ENCODE measurements around the gene ARMC5. TPM values are rescaled to one million over a fixed set of nuclear protein-coding genes. Genes with fewer than 3 reads are reported as not detected.

Gene ARMC5
- total and polyA plus RNA-seq, 9 of the 15 experiments (the other 6 are each of a cell fraction or from before 2014, with no cell fraction given) = 0.11 to 13.5 (median 2.1) TPM

GRCh38 chr16:31467151-31467773 lies 8.0 kb downstream of the ARMC5 start (continued):
- no peak for TF ChIP-seq C11orf30 (IDR thresholded peaks at IDR 0.05; ENCODE audit: low read depth)
- no peak for TF ChIP-seq ETV1 (tag; conservative IDR thresholded peaks at IDR 0.05; ENCODE audit: low read depth)
- no peak for TF ChIP-seq SFPQ (IDR thresholded peaks at IDR 0.05; ENCODE audit: low read depth, low read length)

- WGBS (ENCODE audit: insufficient coverage, low coverage, missing lambda C conversion rate) = 73% methylated on average over 5 of the region's 5 CpGs
- FAIRE-seq (no peak), ATAC-seq (no peak), DNase-seq (ENCODE audit: extremely low read depth in 1 of 4, low spot score in 3 of 4) (no peak)
- Histone ChIP-seq H3K9ac (ENCODE audit: insufficient read depth in 1 of 2, low read depth in 2 of 2, low read length in 2 of 2) (no peak overlapping the region), H3K36me3 (ENCODE audit: control insufficient read depth, insufficient read depth, low read length) (peaks cover 33% of the 10 kb centered on the region; the same call in 2 of the 3 replicates), H3K79me2 (ENCODE audit: control insufficient read depth, insufficient read depth, low read length) (no peaks in the 10 kb centered on the region), H3K27ac (ENCODE audit: extremely low read depth, low read depth, low read length) (no peak overlapping the region), H3K4me3 (no peak overlapping the region), H4K20me1 (replicated peaks; ENCODE audit: control insufficient read depth, insufficient read depth, low read length) (no peaks in the 10 kb centered on the region), H3K9me3 (replicated peaks; ENCODE audit: control insufficient read depth, insufficient read depth, low read depth, low read length) (no peaks in the 10 kb centered on the region), H3K27me3 (ENCODE audit: control insufficient read depth in 2 of 2, insufficient read depth in 2 of 2, low read length in 2 of 2) (no peaks in the 10 kb centered on the region), H3K4me2 (ENCODE audit: insufficient read depth, low read length) (no peak overlapping the region), H2AFZ (ENCODE audit: low read depth, low read length) (no peak overlapping the region), H3K4me1 (replicated peaks in 1 of 2; ENCODE audit: control insufficient read depth in 2 of 2, insufficient read depth in 2 of 2, low read length in 2 of 2) (peaks cover 0 to 27% of the 10 kb centered on the region in 2 experiments; a peak in 3 of 5 replicates), H3K9me1 (ENCODE audit: control insufficient read depth, insufficient read depth, low read length) (no peaks in the 10 kb centered on the region)
- POLR2A ChIA-PET = interaction anchor here (0.6 to 3.5 kb wide), 3 partner anchors 8 to 345 kb away, joined by 3 to 15 read pairs (median 3); no protein-coding TSS in a partner anchor
- TF ChIP-seq TAL1 (IDR thresholded peaks at IDR 0.05) = no peak
- no peak for TF ChIP-seq MAZ (CRISPR knock-in tag; conservative IDR thresholded peaks at IDR 0.05 in 1 of 2, IDR thresholded peaks at IDR 0.05 in 1 of 2)
- TF ChIP-seq TCFL5 (CRISPR knock-in tag; conservative IDR thresholded peaks at IDR 0.05) = no peak
- no peak for TF ChIP-seq ZNF280B (CRISPR knock-in tag; IDR thresholded peaks at IDR 0.05)
- no peak for TF ChIP-seq DMBX1 (CRISPR knock-in tag; IDR thresholded peaks at IDR 0.05; ENCODE audit: borderline replicate concordance)
- TF ChIP-seq MAFG (tag; conservative IDR thresholded peaks at IDR 0.05) = no peak
- TF ChIP-seq ZNF263 (CRISPR knock-in tag; IDR thresholded peaks at IDR 0.05; ENCODE audit: borderline replicate concordance) = no peak
- TF ChIP-seq MLX (CRISPR knock-in tag; conservative IDR thresholded peaks at IDR 0.05) = no peak
- no peak for TF ChIP-seq FOSL1 (tag; conservative IDR thresholded peaks at IDR 0.05)
- peak; percentile 71 for TF ChIP-seq ZNF121 (CRISPR knock-in tag; conservative IDR thresholded peaks at IDR 0.05)
- peak; percentile 68 for TF ChIP-seq ZNF146 (CRISPR knock-in tag; IDR thresholded peaks at IDR 0.05; ENCODE audit: unreplicated experiment)
- in situ Hi-C loops (cut with MboI) (no loop called here), intact Hi-C loops (cut with micrococcal nuclease) (no loop called here)
- CTCF ChIA-PET (ENCODE audit: low intra/inter-chr PET ratio) = no interaction called here
- BruUV-seq (replicated peaks) = no TSS peak
Observed at GRCh38 chr16:31467858-31468257, 8.6 kb downstream of the ARMC5 start.
